ENCODE results near the gene MAST2.

DNA sequence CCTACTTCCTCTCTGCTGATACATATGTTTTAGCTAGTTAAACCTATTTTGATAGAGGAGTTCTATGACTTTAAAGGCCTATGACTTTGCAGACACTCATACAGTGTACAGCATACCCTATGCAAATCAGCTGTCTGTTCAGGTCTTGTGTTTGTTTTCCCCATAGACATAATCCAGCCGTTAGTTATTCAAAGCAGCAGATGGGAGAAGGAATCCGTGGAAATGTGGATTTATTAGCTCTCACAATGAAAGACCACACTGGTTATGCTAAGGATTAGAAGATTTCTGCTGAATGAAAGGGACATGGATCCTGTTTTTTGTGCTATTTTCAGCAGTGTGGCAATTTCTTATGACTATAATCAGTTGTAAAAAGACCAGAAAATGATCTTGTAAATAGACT lies 59.8 kb downstream of the MAST2 start:
- TF ChIP-seq MAZ (IDR thresholded peaks at IDR 0.05; ENCODE audit: borderline replicate concordance, low read depth, low read length) (no peak), CTCF (conservative IDR thresholded peaks at IDR 0.05; ENCODE audit: low read depth, low read length) (no peak), BHLHE40 (IDR thresholded peaks at IDR 0.05; ENCODE audit: low read depth, low read length) (no peak), MXI1 (IDR thresholded peaks at IDR 0.05; ENCODE audit: borderline replicate concordance, low read depth, low read length) (no peak), RAD21 (IDR thresholded peaks at IDR 0.05; ENCODE audit: low read length) (no peak), FOS (IDR thresholded peaks at IDR 0.05; ENCODE audit: low read depth, low read length) (no peak), NFE2L2 (IDR thresholded peaks at IDR 0.05; ENCODE audit: low read depth, low read length) (no peak), POLR2A (IDR thresholded peaks at IDR 0.05; ENCODE audit: low read depth, low read length) (no peak), RFX5 (IDR thresholded peaks at IDR 0.05; ENCODE audit: low read depth, low read length) (no peak), MAFK (IDR thresholded peaks at IDR 0.05; ENCODE audit: low read depth, low read length) (no peak)
- TF ChIP-seq, protein P1, sequence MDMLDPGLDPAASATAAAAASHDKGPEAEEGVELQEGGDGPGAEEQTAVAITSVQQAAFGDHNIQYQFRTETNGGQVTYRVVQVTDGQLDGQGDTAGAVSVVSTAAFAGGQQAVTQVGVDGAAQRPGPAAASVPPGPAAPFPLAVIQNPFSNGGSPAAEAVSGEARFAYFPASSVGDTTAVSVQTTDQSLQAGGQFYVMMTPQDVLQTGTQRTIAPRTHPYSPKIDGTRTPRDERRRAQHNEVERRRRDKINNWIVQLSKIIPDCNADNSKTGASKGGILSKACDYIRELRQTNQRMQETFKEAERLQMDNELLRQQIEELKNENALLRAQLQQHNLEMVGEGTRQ (IDR thresholded peaks at IDR 0.05; ENCODE audit: low read depth, low read length): no peak

Measured in IMR-90 (cell line).